Upper lobe of left lung (tissue), 4 donors: ENCODE results near the gene TAS2R60.

ENCODE experiments used
- CTCF ChIP-seq, 6 experiments: fragments of 450-650 bp in 4 of 6; fragments of 200-600 bp in 2 of 6; sonication (generic) in 2 of 6; IDR thresholded peaks; one replicate each; pipeline ENCODE4 v1.5.1; 2016 to 2019; ENCODE audit warnings: antibody characterized with exemption in 6 of 6
- POLR2A ChIP-seq, 4 donors: fragments of 450-650 bp; IDR thresholded peaks; one replicate each; pipeline ENCODE4 v1.5.1; 2016 to 2017; ENCODE audit warnings: antibody characterized with exemption in 4 of 4, mild to moderate bottlenecking in 2 of 4

- TF ChIP-seq CTCF (IDR thresholded peaks at IDR 0.05): no peak
- no peak for TF ChIP-seq POLR2A (IDR thresholded peaks at IDR 0.05)
Measured at GRCh38 chr7:143463556-143463955, 20.3 kb downstream of the TAS2R60 start.
